Measurements from ENCODE around the gene CRHR1.

CRHR1 gene

GRCh38 chr17:45790296-45790922, 6.3 kb downstream of the CRHR1 start:
- no peak for DNase-seq (ENCODE audit: low read depth, low spot score)
- ChIA-PET CTCF (interaction anchor here (0.9 kb wide), 1 partner anchor 70 kb away, joined by 3 read pairs; no protein-coding TSS in a partner anchor), POLR2A (no interaction called here)
- no peak for TF ChIP-seq CTCF (IDR thresholded peaks at IDR 0.05; ENCODE audit: insufficient read depth, low read length, missing control alignments)
- no peak overlapping the region for H3K4me3 ChIP-seq (ENCODE audit: low read depth, low read length)

- DNase-seq (ENCODE audit: low read depth, low spot score) = no peak
- CTCF ChIA-PET = no interaction called here
- H3K4me3 ChIP-seq (ENCODE audit: low read depth, low read length) = no peak overlapping the region
- POLR2A ChIA-PET = no interaction called here
- no peak for TF ChIP-seq CTCF (IDR thresholded peaks at IDR 0.05; ENCODE audit: insufficient read depth, low read length, missing control alignments)
Observed at GRCh38 chr17:45791041-45791582, 7.0 kb downstream of the CRHR1 start.

GRCh38 chr17:45791935-45792334, 7.8 kb downstream of the CRHR1 start:
- POLR2A ChIA-PET = no interaction called here
- DNase-seq (ENCODE audit: low read depth, low spot score) = no peak
- TF ChIP-seq CTCF (IDR thresholded peaks at IDR 0.05; ENCODE audit: insufficient read depth, low read length, missing control alignments) = no peak
- CTCF ChIA-PET = interaction anchor here (0.8 kb wide), 1 partner anchor 151 kb away, joined by 3 read pairs; no protein-coding TSS in a partner anchor
- H3K4me3 ChIP-seq (ENCODE audit: low read depth, low read length) = no peak overlapping the region

GRCh38 chr17:45792437-45792836, 8.3 kb downstream of the CRHR1 start:
- CTCF ChIA-PET = interaction anchor here (0.8 kb wide), 1 partner anchor 152 kb away, joined by 3 read pairs; no protein-coding TSS in a partner anchor
- H3K4me3 ChIP-seq (ENCODE audit: low read depth, low read length) = no peak overlapping the region
- no peak for TF ChIP-seq CTCF (IDR thresholded peaks at IDR 0.05; ENCODE audit: insufficient read depth, low read length, missing control alignments)
- no peak for DNase-seq (ENCODE audit: low read depth, low spot score)
- POLR2A ChIA-PET = no interaction called here

GRCh38 chr17:45792995-45793755, 9.1 kb downstream of the CRHR1 start:
- H3K4me3 ChIP-seq (ENCODE audit: low read depth, low read length) = no peak overlapping the region
- CTCF ChIA-PET = interaction anchor here (0.8 kb wide), 1 partner anchor 152 kb away, joined by 3 read pairs; no protein-coding TSS in a partner anchor
- POLR2A ChIA-PET = no interaction called here
- no peak for TF ChIP-seq CTCF (IDR thresholded peaks at IDR 0.05; ENCODE audit: insufficient read depth, low read length, missing control alignments)
- DNase-seq (ENCODE audit: low read depth, low spot score) = no peak

GRCh38 chr17:45793999-45794540, 9.9 kb downstream of the CRHR1 start:
- no peak for TF ChIP-seq CTCF (IDR thresholded peaks at IDR 0.05; ENCODE audit: insufficient read depth, low read length, missing control alignments)
- DNase-seq (ENCODE audit: low read depth, low spot score) = no peak
- ChIA-PET POLR2A (no interaction called here), CTCF (interaction anchor here (1.0 to 1.1 kb wide), 2 partner anchors 9 to 37 kb away, joined by 3 read pairs; partner anchors contain the start of gene CRHR1)
- H3K4me3 ChIP-seq (ENCODE audit: low read depth, low read length) = no peak overlapping the region
